NT2/D1 (cell line): ENCODE measurements around the gene TTYH3.

ENCODE experiments used
- DNase-seq: peaks from one replicate; pipeline ENCODE4 v3.0.0-alpha.2; 2011; ENCODE audit warnings: low read depth, low spot score
- H3K27me3 ChIP-seq: 2 replicates; pipeline ENCODE4 v1.6.0; 2011; ENCODE audit warnings: mild to moderate bottlenecking; ENCODE audit not compliant: insufficient read length, insufficient read depth
- H3K36me3 ChIP-seq: 2 replicates; pipeline ENCODE4 v1.6.1; 2011; ENCODE audit warnings: mild to moderate bottlenecking, low read length, mixed read lengths; ENCODE audit not compliant: insufficient read depth, insufficient read length
- H3K4me1 ChIP-seq: 2 replicates; pipeline ENCODE4 v1.5.1; 2011; ENCODE audit not compliant: insufficient read depth, insufficient read length
- H3K4me3 ChIP-seq: 2 replicates; pipeline ENCODE4 v1.5.1; 2011; ENCODE audit warnings: low read depth; ENCODE audit not compliant: insufficient read length
- H3K9ac ChIP-seq: 2 replicates; pipeline ENCODE4 v1.6.0; 2011; ENCODE audit warnings: low read depth; ENCODE audit not compliant: insufficient read length
- H3K9me3 ChIP-seq: 2 replicates; pipeline ENCODE4 v1.5.1; 2011; ENCODE audit warnings: mild to moderate bottlenecking, low read length; ENCODE audit not compliant: insufficient read depth
- SUZ12 ChIP-seq: IDR thresholded peaks from 2 replicates; pipeline ENCODE4 v1.6.1; 2011; ENCODE audit not compliant: insufficient read length, insufficient read depth; ENCODE audit errors: extremely low read depth
- YY1 ChIP-seq: IDR thresholded peaks from 2 replicates; pipeline ENCODE4 v1.6.1; 2011; ENCODE audit not compliant: insufficient read length, insufficient read depth
- ZNF274 ChIP-seq: IDR thresholded peaks from 2 replicates; pipeline ENCODE4 v1.6.1; 2011; ENCODE audit warnings: mild to moderate bottlenecking, low read depth, low read length

Gene TTYH3, protein sequence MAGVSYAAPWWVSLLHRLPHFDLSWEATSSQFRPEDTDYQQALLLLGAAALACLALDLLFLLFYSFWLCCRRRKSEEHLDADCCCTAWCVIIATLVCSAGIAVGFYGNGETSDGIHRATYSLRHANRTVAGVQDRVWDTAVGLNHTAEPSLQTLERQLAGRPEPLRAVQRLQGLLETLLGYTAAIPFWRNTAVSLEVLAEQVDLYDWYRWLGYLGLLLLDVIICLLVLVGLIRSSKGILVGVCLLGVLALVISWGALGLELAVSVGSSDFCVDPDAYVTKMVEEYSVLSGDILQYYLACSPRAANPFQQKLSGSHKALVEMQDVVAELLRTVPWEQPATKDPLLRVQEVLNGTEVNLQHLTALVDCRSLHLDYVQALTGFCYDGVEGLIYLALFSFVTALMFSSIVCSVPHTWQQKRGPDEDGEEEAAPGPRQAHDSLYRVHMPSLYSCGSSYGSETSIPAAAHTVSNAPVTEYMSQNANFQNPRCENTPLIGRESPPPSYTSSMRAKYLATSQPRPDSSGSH

DNA sequence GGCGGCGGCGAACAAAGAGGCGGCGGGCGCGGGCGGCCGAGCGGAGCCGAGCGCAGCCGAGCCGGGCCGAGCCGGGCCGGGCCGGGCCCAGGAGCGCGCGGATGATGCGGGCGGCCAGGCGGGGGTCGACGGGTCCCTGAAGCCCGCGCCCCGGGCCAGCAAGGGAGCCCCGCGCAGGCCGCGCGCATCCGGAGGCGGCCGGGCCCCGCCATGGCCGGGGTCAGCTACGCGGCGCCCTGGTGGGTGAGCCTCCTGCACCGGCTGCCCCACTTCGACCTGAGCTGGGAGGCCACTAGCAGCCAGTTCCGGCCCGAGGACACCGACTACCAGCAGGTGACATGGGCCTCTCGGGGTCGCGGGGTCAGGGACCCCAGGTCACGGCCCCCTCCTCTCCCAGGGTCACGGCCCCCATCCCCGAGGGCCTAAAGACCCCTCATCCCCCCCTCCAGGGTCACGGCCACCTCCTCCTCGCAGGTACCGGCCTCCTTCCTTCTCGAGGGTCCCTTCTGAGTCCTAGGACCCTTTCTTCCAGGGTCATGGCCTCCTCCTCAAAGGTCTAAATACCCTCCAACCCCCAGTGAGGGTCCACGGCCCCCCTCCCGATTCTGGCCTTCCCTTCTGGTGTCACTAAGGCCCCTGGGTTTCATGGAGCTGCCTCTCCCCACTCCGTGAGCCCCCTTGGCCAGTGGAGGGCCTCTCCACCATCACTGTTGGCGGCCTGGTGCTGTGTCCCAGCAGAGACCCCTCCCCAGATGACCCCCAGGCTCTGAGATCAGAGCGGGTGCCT, at the start of gene TTYH3:
Gene TTYH3 (plus strand): TSS at position 41 of the 787 bp plus-strand sequence. CDS start 170 bp downstream, at position 211.
- H3K27me3 ChIP-seq, result no peaks in the 10 kb centered on the region
- no peaks in the 10 kb centered on the region for H3K9me3 ChIP-seq
- peaks cover 26% of the 10 kb centered on the region for H3K36me3 ChIP-seq
- H3K9ac ChIP-seq, result peak within 1 kb of the TSS; percentile 96
- H3K4me3 ChIP-seq, result peak within 1 kb of the TSS; percentile 91
- H3K4me1 ChIP-seq, result peaks cover 35% of the 10 kb centered on the region
- TF ChIP-seq YY1, result no peak
- no peak for TF ChIP-seq ZNF274
- no peak for TF ChIP-seq SUZ12
- no peak for DNase-seq

DNA sequence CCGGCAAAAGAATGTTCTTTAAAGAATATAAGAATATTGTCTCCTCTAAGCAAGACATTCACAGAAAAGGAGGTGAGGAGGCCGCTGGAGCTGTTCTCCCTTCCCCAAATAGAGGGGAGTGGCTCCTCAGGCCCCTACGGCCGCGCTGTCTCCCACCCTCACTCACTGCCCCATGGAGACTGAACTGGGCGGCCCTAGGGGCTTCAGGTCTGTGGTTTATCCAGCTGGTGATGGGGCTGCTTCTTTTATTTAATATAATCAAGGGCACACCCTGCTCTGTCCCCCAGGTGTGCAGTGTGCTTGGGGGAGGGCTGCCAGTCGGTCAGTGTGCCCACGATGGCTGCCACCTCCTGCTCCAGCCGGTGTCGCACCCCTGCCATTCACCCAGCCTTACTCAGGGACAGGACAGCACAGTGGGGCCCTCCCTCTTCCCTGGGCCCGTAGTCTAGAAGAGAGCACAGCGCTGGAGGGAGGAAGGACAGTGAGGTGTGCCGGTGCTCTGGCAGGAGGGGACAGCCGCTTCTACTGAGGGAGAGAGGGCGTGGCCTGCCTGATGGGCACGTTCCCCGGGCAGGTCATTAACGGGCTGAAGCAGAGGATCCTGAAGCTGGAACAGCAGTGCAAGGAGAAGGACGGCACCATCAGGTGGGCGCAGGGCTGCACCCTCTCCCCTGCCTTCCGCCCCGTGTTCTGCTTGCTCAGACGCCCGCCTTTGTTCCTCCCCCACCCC, 49.6 kb upstream of the TTYH3 start:
- TF ChIP-seq SUZ12 (no peak), ZNF274 (no peak), YY1 (no peak)
- no peak overlapping the region for H3K9ac ChIP-seq
- H3K4me1 ChIP-seq, result peaks cover 14% of the 10 kb centered on the region
- no peaks in the 10 kb centered on the region for H3K9me3 ChIP-seq
- DNase-seq, result no peak
- no peaks in the 10 kb centered on the region for H3K27me3 ChIP-seq
- no peak overlapping the region for H3K4me3 ChIP-seq
- peaks cover 35% of the 10 kb centered on the region for H3K36me3 ChIP-seq

DNA sequence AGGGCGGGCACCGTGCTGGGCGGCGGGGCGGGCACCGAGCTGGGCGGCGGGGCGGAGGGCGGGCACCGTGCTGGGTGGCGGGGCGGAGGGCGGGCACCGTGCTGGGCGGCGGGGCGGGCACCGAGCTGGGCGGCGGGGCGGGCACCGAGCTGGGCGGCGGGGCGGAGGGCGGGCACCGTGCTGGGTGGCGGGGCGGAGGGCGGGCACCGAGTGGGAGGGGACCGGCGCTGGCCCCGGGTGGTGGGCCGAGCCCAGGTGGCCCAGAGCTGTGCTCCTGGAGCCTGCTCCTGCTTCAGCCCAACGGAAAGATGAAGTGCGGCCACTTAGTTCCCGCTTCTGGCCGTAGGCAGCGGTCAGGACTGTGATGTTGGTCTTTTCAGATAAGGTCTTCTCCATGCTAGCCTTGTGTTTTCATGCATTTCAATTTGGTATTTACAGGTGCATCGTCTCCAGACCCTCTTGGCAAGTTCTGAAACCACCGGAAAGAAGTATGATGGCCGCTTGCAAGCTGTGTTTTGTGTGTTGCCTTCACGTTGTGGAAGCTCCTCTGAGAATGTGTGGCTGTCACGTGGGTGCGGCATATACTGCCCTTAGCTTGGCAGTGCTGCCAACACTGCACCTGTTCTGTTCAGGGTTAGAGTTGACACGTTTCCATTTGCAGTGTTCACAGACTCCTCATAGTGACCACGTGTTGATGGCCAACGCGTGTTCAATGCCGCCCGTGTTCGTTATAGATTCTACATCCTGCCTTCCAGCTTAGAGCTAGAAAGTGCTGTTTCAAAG, 47.8 kb upstream of the TTYH3 start:
- TF ChIP-seq ZNF274 (no peak), YY1 (no peak), SUZ12 (no peak)
- peaks cover 14% of the 10 kb centered on the region for H3K4me1 ChIP-seq
- peaks cover 31% of the 10 kb centered on the region for H3K36me3 ChIP-seq
- H3K27me3 ChIP-seq, result no peaks in the 10 kb centered on the region
- H3K9ac ChIP-seq, result no peak overlapping the region
- no peak for DNase-seq
- H3K9me3 ChIP-seq, result no peaks in the 10 kb centered on the region
- no peak overlapping the region for H3K4me3 ChIP-seq

DNA sequence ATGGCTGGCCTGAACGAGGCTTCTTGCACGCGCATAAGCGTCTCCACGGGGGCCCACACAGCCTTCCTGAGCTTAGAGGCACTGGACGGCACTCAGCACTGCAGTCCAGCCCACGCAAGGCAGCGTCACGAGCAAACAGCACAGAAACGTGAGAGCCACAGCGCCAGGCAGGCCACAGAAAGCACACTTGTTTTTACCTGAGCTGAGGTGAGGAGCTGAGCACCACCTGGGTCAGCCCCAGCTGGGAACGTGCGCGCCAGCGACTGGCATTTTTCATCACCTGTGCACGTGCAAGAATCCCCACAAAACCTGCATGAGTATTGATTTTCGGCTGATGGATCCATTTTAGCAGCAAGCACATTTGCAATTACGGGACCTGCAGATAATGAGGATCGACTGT, 46.3 kb upstream of the TTYH3 start:
- no peaks in the 10 kb centered on the region for H3K27me3 ChIP-seq
- DNase-seq, result no peak
- peak overlapping the region; percentile 43 for H3K9ac ChIP-seq
- no peak overlapping the region for H3K4me3 ChIP-seq
- peaks cover 36% of the 10 kb centered on the region for H3K36me3 ChIP-seq
- H3K4me1 ChIP-seq, result peaks cover 14% of the 10 kb centered on the region
- H3K9me3 ChIP-seq, result no peaks in the 10 kb centered on the region
- TF ChIP-seq YY1 (no peak), ZNF274 (no peak), SUZ12 (no peak)

DNA sequence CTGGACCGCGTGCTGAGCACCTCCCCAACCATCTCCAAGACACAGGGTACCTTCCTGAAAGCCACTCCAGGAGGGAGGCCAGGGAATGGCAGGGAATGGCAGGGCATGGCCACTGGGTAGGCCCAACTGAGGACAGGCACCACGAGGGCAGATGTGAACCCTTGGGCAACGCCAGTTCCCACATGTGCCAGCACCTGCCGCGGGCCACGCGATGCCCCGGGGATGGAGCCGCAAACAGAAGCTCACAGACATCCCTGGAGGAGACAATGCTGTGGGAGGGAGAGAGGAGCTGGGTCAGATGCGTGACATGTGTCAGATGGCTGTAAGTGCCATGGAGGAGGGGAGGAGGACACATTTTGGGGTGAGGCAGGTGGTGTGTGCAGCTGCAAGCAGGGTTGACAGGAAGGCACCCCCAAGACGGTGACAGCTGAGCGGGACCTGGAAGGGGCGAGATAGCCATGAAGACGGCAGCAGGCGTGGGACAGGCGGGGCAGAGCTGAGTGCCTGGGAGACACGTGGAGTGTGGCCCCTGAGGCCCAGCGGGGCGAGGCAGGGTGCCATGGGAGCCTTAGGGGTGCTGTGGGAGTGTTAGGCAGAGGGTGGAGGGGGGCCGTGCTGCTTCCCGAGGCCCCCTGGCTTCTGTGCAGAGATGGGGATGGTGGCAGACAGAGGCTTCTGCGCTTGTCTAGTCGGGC, 45.3 kb upstream of the TTYH3 start:
- Histone ChIP-seq H3K9ac (no peak overlapping the region), H3K4me3 (no peak overlapping the region), H3K36me3 (peaks cover 37% of the 10 kb centered on the region), H3K4me1 (peaks cover 14% of the 10 kb centered on the region), H3K9me3 (no peaks in the 10 kb centered on the region), H3K27me3 (no peaks in the 10 kb centered on the region)
- TF ChIP-seq ZNF274 (no peak), SUZ12 (no peak), YY1 (no peak)
- DNase-seq, result no peak

DNA sequence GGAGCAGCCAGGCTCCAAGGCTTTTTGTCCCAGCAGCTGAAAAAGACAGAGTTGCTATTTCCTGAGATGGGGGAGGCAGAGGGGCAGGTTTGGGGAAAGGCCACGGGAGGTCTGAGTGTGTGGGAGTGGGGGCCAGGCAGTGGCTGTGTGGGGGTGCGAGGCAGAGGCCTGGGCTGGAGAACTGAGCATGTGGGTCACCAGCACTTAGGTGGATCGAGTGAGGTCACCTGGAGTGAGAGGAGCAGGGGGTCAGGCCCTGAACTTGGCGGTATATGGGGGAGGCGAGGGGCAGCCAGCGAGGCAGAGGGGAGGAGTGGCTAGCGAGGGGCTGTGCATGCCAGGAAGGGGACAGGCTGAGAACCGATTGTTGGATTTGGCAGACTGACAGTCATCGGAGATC, 44.7 kb upstream of the TTYH3 start:
- Histone ChIP-seq H3K4me1 (peaks cover 13% of the 10 kb centered on the region), H3K9me3 (no peaks in the 10 kb centered on the region), H3K36me3 (peaks cover 40% of the 10 kb centered on the region), H3K9ac (no peak overlapping the region), H3K4me3 (no peak overlapping the region), H3K27me3 (no peaks in the 10 kb centered on the region)
- DNase-seq, result no peak
- no peak for TF ChIP-seq SUZ12
